NCI-H187 (cell line): ENCODE results near the gene PPP1R9A.

Experiments
- DNase-seq, 2 experiments: peaks; one replicate each; lab custom pipeline; 2025; lab: John Stamatoyannopoulos, UW

Gene PPP1R9A

DNA sequence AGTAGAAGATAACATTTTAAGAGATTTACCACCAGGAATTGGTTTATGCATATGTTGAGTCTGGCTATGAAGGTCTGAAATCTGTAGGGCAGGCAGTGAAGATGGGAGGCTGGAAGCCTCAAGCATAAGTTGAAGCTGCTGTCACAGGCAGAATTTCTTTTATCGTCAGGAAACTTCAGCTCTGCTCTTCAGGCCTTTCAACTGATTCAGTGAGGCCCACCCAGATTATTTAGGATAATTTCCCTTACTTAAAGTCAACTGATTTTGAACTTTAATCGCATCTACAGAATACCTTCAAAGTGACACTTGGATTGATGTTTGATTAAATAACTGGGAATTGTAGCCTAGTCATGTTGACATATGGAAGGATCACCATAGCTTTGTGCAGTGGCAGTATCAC is 190.5 kb downstream of the PPP1R9A start:
- no peak for DNase-seq

DNA sequence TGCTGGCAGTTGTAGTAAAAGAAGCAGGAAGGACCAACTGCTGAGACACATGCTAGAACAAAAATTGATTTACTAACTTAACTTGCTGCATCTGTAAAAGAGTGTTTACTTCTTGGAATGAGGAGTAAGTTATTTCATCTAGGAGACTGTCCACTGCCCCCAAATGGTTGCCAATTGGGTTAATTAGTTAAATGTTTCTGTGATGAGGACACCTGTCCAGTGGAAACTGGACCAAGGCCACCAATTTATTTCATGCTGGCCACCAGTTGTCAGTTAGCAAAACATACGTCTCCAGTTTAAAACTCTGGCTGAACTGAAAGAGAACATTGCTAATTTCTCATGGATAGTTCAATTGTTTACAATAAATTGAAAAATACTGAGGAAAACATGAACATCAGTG is 191.7 kb downstream of the PPP1R9A start:
- no peak for DNase-seq

DNA sequence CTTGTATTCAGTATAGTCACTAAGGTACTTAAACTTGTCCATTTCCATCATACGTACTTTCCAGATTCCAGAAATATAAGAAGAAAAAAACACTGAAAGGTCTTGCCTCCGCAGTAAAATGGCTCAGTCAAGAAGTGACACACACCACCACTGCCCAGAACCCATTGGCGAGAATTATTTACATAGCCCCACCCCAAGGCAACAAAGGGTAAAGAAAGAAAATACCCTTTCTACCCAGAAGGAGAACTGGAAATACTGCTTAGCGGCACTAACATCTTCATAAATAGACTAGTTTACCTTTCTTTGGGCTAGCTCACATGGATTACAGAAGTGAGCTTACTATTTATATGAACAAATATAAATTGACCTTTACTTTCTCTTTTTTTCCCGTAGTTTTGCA is 194.0 kb downstream of the PPP1R9A start:
- no peak for DNase-seq

DNA sequence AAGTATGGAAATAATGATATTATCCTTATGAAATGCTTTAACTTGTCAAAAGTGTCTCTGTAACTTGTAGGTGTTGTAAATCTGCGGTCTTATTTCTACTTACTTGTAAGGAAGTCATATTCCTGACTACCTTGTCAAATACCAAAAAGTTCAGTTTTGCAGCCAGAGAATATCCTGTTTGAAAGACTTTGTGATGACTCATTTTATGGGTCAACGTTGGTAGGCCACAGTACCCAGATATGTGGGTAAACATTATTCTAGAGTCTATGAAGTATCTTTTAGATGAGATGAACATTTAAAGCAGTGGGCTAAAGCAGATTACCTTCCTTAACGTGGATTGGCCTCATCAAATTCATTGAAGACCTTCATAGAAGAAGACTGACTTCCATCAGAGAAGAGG is 195.3 kb downstream of the PPP1R9A start:
- no peak for DNase-seq

DNA sequence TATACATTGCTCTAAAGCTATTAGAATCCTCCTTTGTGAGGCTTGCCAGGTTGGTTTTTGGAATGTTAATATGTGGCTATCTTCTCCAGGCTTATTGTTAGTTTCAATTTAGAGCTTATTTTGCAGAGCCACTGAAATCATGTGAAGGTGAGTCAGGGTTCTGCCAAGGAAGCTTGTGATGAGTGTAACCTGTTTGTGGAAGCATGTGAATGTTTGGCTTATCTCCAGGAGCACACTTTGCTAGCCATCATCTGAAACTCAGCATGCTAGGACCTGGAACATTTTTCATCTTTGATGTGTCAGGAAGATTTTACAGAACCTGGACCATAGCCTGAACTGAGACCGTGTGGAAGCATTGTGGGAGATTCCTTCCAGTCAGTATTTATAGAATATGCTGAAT is 197.3 kb downstream of the PPP1R9A start:
- no peak for DNase-seq

DNA sequence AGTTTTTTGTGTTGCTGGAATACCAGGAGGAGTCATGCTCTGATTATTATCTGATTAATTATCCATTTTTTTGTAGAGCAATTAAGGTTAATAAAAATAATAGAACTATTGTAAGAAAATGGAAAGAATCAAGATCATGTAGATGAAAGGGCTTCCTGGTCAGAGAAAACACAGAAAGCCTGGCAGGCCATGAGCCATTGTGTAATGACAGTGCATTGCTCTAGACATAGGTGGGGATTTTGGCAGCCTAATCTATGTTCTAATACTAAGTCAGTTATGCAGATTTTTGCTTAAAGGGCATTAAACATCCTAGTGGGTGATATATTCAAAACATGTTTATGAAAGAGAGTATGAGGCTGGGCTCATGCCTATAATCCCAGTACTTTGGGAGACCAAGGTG is 198.2 kb downstream of the PPP1R9A start:
- no peak for DNase-seq

DNA sequence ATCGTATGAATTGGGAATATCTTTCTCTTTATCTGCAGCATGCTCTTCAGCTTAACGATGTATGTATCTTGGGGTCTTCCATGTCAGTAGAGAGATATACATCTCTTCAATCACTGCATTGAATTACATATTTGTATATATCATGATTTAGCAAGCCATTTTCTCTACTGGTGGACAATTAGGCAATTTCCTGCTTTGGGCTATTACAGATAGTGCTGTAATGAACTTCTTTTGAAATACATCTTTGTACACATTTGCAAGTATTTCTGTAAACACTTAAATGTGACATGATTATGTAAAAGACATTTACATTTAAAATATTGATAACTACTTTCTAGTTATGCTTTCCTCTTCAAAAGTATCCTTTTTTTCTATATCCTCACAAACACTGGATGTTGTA is 199.0 kb downstream of the PPP1R9A start:
- DNase-seq, result no peak

DNA sequence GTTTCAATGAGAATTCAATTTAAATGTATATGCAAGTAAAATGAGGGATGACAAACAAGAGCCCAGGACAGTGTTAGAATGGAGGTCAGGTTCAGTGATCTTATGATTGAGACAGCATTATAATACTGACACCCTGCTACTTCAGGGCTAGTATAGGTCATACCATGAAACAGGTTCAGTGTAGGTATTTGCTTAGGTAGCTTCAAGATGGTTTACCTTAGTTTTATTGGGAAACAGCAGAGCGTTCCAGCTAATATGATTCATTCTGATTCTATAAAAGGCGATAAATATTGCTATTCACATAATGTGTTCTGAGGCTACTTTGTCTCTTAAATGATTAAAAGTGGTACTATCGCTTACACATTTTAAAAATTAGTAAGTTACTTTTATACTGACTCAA is 203.3 kb downstream of the PPP1R9A start:
- no peak for DNase-seq

DNA sequence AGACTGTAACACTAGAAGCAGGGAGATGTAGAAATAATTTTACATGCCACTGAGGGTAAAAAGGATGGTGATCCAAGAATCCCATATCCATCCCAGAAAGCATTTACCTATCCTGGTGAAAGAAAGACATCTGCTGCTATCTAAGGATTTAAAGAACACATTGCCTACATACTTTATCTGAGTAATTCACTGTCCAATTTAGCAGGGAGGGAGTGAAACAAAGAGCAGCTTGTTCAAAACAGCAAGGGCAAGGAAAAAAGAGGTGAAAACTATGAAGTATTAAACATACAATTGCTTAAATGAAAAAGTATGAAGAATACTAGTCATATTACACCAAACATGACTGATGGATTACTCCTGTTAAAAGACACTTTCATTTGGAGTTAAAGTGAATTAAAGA is 206.2 kb downstream of the PPP1R9A start:
- DNase-seq, result no peak

DNA sequence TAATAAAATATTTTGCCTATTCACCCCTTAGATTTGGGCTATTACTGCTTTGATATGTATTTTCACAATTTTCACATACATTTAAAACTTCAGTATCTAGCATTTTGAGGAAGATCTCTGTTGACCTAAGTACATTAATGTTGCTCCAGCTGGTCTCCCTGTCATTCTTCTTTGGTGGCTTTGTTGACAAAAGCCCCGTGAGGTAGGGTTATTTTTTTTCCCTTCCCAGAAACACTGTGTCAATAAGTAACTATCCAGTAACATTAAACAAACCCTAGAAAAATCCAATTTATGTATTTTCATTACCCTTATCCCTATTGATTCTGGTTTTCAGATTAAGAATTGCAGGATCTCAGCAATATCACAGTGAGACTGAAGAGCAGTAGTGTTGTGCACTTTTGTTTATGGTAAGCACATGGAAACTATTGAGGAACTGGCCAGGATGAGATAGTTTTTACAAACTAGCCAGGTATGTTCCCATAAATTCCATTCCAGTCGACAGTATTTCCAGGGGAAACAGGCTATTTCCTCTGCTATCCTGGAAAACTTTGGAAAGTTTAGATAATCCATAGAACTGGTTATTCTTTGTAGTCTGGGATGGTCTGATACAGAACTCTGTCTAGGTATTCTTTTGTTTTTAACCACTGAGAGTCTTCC is 218.8 kb downstream of the PPP1R9A start:
- no peak for DNase-seq

DNA sequence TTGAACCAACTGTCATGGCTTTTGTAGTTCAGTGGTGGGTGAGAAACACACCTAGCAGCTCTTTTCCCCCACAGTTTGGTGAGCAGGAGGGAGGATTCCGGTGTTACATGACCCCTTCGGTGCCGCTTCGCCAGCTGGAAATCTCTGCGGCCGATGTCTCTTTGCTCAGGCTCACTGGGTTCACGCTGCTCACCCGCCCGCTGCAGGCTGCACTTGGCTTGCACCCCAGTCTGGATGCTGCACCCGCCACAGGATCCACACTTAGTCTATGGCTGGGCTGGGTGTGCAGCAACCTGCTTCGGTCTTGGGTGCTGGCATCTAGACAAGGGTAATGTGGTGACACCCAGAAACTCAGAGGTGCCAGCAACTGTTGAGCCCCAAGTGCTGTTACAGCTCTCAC is 225.1 kb downstream of the PPP1R9A start:
- no peak for DNase-seq

DNA sequence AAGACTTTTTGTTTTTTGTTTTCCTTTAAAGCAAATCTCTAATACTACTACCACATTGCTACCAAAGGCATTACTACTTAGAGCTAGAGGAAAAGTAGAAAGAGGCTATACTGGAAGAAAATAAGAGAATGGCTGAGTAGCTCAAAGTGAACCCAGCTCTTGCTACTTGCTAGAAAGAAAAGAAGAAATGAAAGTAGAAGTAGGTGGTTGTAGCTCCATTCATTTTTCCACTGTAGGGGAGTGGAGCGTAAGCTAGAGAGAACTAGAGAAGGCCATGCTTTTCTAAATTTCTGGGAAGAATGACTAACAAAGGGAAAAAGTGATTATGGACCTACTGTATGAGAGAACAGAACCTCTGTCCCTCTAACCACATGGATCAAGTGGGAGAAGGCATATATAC is 232.5 kb downstream of the PPP1R9A start:
- DNase-seq, result no peak

DNA sequence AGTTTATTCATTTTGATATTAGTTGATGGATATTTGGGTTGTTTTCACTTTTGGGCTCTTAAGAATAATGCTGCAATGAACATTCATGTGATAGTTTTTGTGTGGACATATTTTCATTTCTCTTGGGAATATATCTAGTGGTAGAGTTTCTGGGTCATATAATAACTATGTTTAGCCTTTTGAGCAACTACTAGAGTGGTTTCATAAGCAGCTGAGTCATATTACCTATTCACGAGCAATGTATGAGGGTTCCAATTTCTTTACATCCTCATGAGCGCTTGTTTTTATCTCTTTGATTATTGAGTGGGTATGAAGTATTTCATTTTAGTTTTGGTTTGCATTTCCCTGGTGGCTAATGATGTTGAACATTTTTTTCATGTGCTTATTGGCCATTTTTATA is 234.4 kb downstream of the PPP1R9A start:
- no peak for DNase-seq

DNA sequence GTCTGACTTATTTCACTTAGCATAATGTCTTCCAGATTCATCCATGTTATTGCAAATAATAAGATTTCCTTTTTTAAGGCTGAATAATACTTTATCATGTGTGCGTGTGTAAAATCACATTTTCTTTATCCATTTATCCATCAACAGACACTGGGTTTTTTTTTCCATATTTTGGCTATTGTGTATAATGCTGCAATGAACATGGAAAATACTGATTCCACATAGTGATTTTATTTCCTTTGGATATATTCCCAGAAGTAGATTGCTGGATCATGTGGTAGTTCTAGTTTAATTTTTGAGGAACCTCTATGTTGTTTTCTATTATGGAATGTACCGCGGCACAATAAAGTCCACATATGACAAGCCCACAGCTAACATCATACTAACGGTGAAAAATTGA is 236.9 kb downstream of the PPP1R9A start:
- DNase-seq, result no peak

DNA sequence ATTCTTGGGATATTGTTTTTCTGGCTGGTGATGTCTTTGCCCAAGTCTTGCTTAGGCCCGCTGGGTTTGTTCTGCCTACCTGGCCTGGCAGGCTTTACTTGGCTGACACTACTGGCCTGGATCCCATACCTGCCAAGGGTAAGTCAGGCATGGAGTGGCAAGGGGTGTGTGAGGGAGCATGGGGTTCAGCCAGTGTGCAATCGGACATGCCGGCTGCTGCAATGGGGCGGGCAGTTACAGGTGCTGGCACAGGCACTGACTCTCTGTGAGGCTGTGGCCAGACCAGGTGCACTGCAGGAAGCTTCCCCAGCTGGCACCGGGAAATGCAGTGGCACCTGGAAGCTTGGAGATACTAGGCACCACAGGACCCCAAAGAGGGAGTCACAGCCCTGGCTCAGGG is 248.6 kb downstream of the PPP1R9A start:
- no peak for DNase-seq

DNA sequence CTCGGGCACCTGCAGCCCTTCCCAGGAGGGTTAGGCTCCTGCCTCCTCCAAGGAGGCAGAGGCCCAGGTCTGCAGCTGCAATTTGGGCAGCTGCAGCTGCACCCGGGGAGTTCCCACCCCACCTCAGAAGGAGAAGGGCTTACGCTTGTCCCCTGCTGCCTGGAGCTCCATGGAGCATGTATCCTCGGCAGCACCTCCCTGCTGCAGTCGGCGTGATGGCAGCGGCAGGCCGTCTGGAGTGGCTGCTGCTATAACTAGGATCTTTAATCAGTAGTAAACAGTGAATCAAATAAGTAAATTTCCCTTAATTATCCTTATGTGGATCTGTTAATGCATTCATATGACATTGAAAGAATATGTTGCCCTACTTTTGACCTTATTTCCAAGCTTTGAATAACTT is 250.0 kb downstream of the PPP1R9A start:
- no peak for DNase-seq

DNA sequence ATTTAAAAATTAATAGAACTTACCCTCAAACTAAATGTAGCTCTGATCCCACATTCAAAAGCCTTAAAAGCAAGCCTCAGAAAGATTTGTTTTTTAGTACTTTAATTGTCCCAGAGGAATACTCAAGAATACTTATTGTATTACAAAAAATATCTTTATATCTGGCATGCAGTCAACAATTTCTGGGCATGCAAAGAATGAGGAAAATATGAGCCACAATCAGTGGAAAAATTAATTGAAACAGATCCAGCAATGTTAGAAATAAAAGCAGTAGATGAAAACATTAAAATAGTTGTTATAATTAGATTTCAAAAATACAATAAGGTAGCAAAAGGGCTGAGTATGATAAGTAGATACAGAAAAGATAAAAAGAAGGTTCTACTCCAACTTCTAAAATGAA is 262.3 kb downstream of the PPP1R9A start:
- no peak for DNase-seq

DNA sequence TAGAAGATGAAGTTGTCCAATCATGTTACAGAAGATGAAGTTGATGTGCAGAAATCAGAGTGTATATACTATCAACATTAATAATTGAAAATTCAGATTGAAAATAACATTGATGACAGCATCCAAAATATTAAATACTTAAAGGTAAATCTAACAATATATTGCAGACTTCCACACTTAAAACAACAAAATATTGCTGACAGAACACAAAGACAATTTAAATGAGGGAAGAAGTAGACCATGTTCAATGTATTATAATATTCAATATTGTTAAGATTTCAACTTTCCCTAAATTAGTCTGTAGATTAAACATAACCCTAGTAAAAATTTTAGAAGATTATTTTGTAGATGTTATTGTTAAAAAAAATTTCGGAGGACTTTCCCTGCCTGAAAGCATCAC is 265.0 kb downstream of the PPP1R9A start:
- no peak for DNase-seq

DNA sequence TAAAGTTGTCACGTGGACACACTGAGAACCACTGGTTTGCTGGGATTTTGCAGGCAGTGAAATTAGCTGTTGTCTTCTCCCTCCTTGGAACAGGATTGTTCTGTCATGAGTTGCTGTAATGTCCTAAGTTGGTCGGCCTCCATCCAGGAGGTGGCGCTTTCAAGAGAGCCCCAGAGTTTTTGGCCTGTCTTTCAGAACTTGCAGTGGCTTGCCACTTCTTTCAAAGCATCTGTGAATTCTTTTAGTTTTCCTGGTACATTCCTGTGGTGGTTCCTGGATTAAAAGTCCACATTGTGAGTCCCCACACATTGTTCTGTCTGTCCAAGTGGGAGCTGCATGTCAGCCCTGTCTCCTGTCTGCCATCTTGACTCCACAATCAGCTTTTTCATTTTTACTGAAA is 283.1 kb downstream of the PPP1R9A start:
- no peak for DNase-seq

DNA sequence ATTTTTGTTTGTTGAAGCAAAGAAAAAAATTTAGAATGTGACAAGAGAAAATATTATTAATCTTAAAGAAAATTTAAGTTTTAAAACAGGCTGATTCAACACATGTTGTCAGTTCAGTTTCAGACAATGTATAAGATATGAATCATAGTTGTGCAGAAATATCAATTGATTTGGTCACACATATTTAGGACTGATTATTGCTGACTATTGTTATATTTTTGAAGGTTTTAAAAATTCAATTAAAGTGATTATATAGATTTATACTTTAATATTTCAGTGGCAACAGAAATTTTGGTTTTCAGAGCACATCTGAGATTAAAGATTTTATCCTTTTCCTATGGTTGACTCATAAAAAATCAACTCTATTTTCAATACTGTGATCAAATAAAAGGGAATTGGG is 284.4 kb downstream of the PPP1R9A start:
- DNase-seq, result no peak

DNA sequence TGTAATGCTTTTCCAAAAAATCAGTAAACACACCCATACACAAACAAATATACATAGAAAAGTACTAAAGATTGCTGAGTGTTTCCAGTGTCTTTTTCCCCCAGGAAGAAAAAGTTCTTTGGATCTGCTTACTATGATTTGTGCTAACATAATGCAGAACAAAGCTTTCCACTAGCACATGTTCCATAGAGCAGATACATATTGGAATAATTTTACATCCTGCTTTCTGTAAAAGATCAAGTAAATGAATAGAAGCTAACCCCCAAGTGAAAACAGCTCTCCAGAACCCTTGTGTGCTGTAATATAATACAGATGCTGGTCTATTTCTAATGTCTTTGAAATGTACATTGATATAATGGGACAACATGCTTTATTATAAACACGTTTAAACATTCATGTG is 291.5 kb downstream of the PPP1R9A start:
- DNase-seq, result no peak

DNA sequence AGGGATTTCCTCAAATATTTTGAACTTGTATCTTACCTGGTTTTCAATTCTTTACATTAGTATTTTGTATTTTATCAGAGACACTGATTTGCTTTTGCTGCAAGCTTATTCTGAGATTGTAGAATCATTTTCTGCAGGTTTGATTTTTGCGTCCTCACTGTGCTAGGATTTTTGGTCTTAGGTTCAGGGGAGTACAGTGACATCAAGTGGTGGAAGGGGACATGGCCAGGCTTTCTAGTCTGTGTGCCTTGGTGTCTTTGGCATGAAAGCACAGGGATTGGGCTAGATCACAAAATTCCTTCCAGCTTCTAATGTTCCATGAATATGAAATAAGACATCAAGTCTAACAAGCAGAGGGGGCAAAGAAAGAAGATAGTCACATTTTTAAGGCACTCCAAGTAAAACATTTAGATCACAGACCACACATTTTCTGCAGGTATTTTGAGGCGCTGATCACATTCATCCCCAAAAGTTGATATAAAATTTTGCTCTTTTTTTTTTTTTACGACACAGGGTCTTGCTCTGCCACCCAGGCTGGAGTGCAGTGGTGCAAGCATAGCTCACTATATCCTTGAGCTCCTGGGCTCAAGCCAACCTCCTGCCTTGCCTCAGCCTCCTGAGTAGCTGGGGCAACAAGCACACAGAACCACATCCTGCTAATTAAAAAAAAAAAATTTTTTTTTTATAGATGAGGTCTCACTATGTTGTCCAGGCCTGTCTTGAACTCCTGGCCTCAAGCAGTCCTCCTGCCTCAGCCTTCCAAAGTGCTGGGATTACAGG is 292.6 kb downstream of the PPP1R9A start:
- DNase-seq, result no peak

DNA sequence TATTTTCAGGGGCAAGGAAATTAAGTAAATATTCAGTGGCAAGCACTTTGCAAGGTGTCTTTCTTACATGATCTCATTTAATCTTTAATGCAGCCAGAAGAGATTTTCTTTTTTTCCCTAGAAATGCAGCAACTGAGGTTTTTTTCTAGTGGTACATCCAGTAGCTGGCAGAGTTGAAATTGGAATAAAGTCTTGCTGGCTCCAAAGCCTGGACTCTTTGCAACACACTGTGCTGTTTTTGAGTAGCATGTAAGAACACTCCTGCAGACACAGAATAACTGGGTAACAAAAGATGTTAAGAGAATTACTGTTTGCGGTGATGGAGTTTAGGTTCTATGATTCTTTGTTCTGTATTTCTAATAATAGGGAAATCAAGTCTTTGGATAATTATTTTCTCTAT is 293.3 kb downstream of the PPP1R9A start:
- DNase-seq, result no peak

DNA sequence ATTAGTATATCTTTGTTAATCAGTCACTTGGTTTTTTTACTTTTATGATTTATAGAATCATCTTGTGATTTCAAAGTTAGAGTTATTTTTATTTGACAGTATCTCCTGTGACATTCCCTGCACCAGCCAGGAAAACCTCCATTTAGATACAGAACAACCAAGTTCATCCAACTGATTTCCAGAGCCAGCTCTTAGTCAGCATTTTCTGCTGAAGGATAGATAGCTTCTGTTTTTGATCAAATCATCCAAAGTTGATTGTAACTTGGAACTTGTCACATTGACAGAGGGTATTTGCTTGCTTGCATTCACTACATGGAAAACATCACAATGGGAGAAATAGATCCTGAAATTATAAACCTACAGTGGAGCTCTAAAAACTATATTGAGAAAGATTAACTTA is 294.3 kb downstream of the PPP1R9A start:
- no peak for DNase-seq
